PC-9 (cell line): ENCODE measurements around the gene MPDU1. TPM values are rescaled to one million over a fixed set of nuclear protein-coding genes. Genes with fewer than 3 reads are reported as not detected.
A peak's percentile ranks its signal among the peaks of the same experiment; 100 is the strongest.

Experiments
- BruUV-seq: library from RNA; stranded (reverse); fragments of 400-500 nt; replicated peaks from 2 replicates; lab custom pipeline; 2021; lab: Mats Ljungman, UMichigan
- CTCF ChIA-PET: fragments of 300-600 bp; sonication (Branson Sonifier 250); formaldehyde crosslinking; loops from one replicate; lab custom pipeline; 2022; ENCODE audit warnings: antibody characterized with exemption; lab: Charles Lee
- POLR2A ChIA-PET: fragments of 300-600 bp; sonication (Branson Sonifier 250); formaldehyde crosslinking; loops from one replicate; lab custom pipeline; 2022; ENCODE audit warnings: antibody characterized with exemption; ENCODE audit not compliant: unreplicated experiment; lab: Charles Lee
- DNase-seq, 2 experiments: peaks; one replicate each; pipeline versions ENCODE4 v3.0.0 to v3.0.0-alpha.2; 2015 to 2022; ENCODE audit warnings: mixed read lengths in 1 of 2
- H2AFZ ChIP-seq: fragments of 200-600 bp; sonication (generic); 2 replicates; pipeline ENCODE4 v1.8.1; 2017; ENCODE audit warnings: antibody characterized with exemption
- H3F3A ChIP-seq: fragments of 200-600 bp; sonication (generic); 2 replicates; pipeline ENCODE4 v1.8.1; 2017; ENCODE audit warnings: antibody characterized with exemption, mild to moderate bottlenecking, low read depth; ENCODE audit not compliant: insufficient read depth
- H3K27ac ChIP-seq: fragments of 200-600 bp; sonication (generic); 2 replicates; pipeline ENCODE4 v1.6.1; 2016; ENCODE audit warnings: mixed run types
- H3K27me3 ChIP-seq: fragments of 200-600 bp; sonication (generic); 2 replicates; pipeline ENCODE4 v1.6.1; 2016; ENCODE audit warnings: low read depth, mixed run types; ENCODE audit not compliant: insufficient read depth
- H3K36me3 ChIP-seq: fragments of 200-600 bp; sonication (generic); 2 replicates; pipeline ENCODE4 v1.6.1; 2016; ENCODE audit warnings: low read depth, mixed run types
- H3K4me1 ChIP-seq: fragments of 200-600 bp; sonication (generic); replicated peaks from 2 replicates; pipeline ENCODE4 v1.6.1; 2016; ENCODE audit warnings: mixed run types; ENCODE audit not compliant: insufficient read depth
- H3K4me2 ChIP-seq: fragments of 200-600 bp; sonication (generic); 2 replicates; pipeline ENCODE4 v1.6.1; 2017; ENCODE audit warnings: mixed run types
- H3K4me3 ChIP-seq: fragments of 200-600 bp; sonication (generic); 2 replicates; pipeline ENCODE4 v1.6.1; 2016; ENCODE audit warnings: mixed run types
- H3K79me2 ChIP-seq: fragments of 200-600 bp; sonication (generic); 2 replicates; pipeline ENCODE4 v1.6.1; 2017; ENCODE audit warnings: low read depth, mixed run types
- H3K9me2 ChIP-seq: fragments of 200-600 bp; sonication (generic); 2 replicates; pipeline ENCODE4 v1.8.1; 2017; ENCODE audit warnings: mild to moderate bottlenecking; ENCODE audit not compliant: insufficient read depth
- H3K9me3 ChIP-seq: fragments of 200-600 bp; sonication (generic); 2 replicates; pipeline ENCODE4 v1.8.1; 2016; ENCODE audit warnings: low read depth; ENCODE audit not compliant: insufficient read depth
- H4K20me1 ChIP-seq: fragments of 200-600 bp; sonication (generic); 2 replicates; pipeline ENCODE4 v1.8.1; 2017; ENCODE audit not compliant: insufficient read depth
- CTCF ChIP-seq: fragments of 200-600 bp; sonication (generic); conservative IDR thresholded peaks from 2 replicates; pipeline ENCODE4 v1.6.1; 2017; ENCODE audit warnings: mixed run types, antibody characterized with exemption, mild to moderate bottlenecking, moderate library complexity
- EZH2 ChIP-seq: fragments of 200-600 bp; sonication (generic); IDR thresholded peaks from 2 replicates; pipeline ENCODE4 v1.8.0; 2017; ENCODE audit warnings: antibody characterized with exemption, low read depth
- intact Hi-C: fragments of 100-400 bp; cut with micrococcal nuclease; formaldehyde crosslinking; loops from one replicate; pipeline ENCODE4 v1.10.0; 2022; ENCODE audit not compliant: unreplicated experiment
- total RNA-seq: library from RNA; stranded (reverse); gene quantifications from 2 replicates; pipeline ENCODE4 v1.2.3, GENCODE V29; 2021

Gene MPDU1
- total RNA-seq, 1 experiment from 2014 or later: 44.2 TPM

- TF ChIP-seq EZH2 (no peak), CTCF (no peak)
- H3K27me3 ChIP-seq: no peaks in the 10 kb centered on the region
- no peak overlapping the region for H3K4me3 ChIP-seq
- H4K20me1 ChIP-seq: no peaks in the 10 kb centered on the region; the same call in 1 of the 2 replicates
- no TSS peak for BruUV-seq
- DNase-seq: no peak
- ChIA-PET CTCF (no interaction called here), POLR2A (no interaction called here)
- intact Hi-C loops: no loop called here
- H3F3A ChIP-seq: no peaks in the 10 kb centered on the region
- no peak overlapping the region for H3K4me2 ChIP-seq
- no peaks in the 10 kb centered on the region for H3K36me3 ChIP-seq
- no peak overlapping the region for H2AFZ ChIP-seq
- H3K4me1 ChIP-seq: peaks cover 22% of the 10 kb centered on the region
- no peak overlapping the region for H3K27ac ChIP-seq
- H3K9me2 ChIP-seq: no peaks in the 10 kb centered on the region
- H3K79me2 ChIP-seq: peaks cover 53% of the 10 kb centered on the region
- H3K9me3 ChIP-seq: no peaks in the 10 kb centered on the region
Observed at GRCh38 chr17:7610641-7611040, 27.0 kb downstream of the MPDU1 start.

GRCh38 chr17:7611635-7612293 is 28.1 kb downstream of the MPDU1 start:
- no peaks in the 10 kb centered on the region; the same call in 1 of the 2 replicates for H4K20me1 ChIP-seq
- H3K79me2 ChIP-seq: peaks cover 53% of the 10 kb centered on the region
- no peak overlapping the region for H3K4me3 ChIP-seq
- BruUV-seq: no TSS peak
- H3K27me3 ChIP-seq: no peaks in the 10 kb centered on the region
- no peaks in the 10 kb centered on the region for H3F3A ChIP-seq
- CTCF ChIA-PET: no interaction called here
- no peaks in the 10 kb centered on the region for H3K36me3 ChIP-seq
- intact Hi-C loops: no loop called here
- peaks cover 22% of the 10 kb centered on the region for H3K4me1 ChIP-seq
- TF ChIP-seq EZH2 (no peak), CTCF (no peak)
- peak overlapping the region; percentile 76 for H3K4me2 ChIP-seq
- H3K27ac ChIP-seq: no peak overlapping the region
- H2AFZ ChIP-seq: no peak overlapping the region
- DNase-seq: no peak
- no peaks in the 10 kb centered on the region for H3K9me3 ChIP-seq
- POLR2A ChIA-PET: interaction anchor here (0.5 to 0.6 kb wide), 4 partner anchors 13 to 804 kb away, joined by 5 to 8 read pairs (median 6); no protein-coding TSS in a partner anchor
- no peaks in the 10 kb centered on the region for H3K9me2 ChIP-seq

- Histone ChIP-seq H3K27me3 (no peaks in the 10 kb centered on the region), H4K20me1 (no peaks in the 10 kb centered on the region; the same call in 1 of the 2 replicates), H2AFZ (no peak overlapping the region), H3K36me3 (no peaks in the 10 kb centered on the region), H3K4me2 (peak overlapping the region; percentile 76), H3K79me2 (peaks cover 53% of the 10 kb centered on the region), H3K9me3 (no peaks in the 10 kb centered on the region), H3K4me1 (peaks cover 22% of the 10 kb centered on the region), H3K9me2 (no peaks in the 10 kb centered on the region), H3K4me3 (no peak overlapping the region), H3F3A (no peaks in the 10 kb centered on the region), H3K27ac (no peak overlapping the region)
- intact Hi-C loops: no loop called here
- BruUV-seq: no TSS peak
- no peak for DNase-seq
- ChIA-PET CTCF (interaction anchor here (1.4 kb wide), 1 partner anchor 21 kb away, joined by 3 read pairs; no protein-coding TSS in a partner anchor), POLR2A (interaction anchor here (0.5 to 0.6 kb wide), 3 partner anchors 13 to 804 kb away, joined by 5 to 8 read pairs (median 6); no protein-coding TSS in a partner anchor)
- TF ChIP-seq EZH2: no peak
Observed at GRCh38 chr17:7612294-7612640, 28.6 kb downstream of the MPDU1 start.
